CD4-positive, alpha-beta T cell treated with Interleukin-6 at 100 ng/mL for 8 hours (primary cell): ENCODE measurements around the gene IGF2.
"Not testable (repeated sequence)": the region's sequence is repeated elsewhere in the genome, so short reads cannot be mapped to it uniquely, and the experiment has no call there.

Experiments used
- DNase-seq: peaks from one replicate; pipeline ENCODE4 v3.0.0-alpha.2; 2020; ENCODE audit warnings: mixed read lengths, low spot score

The IGF2 gene

GRCh38 chr11:2139123-2139521 is at the start of gene IGF2:
Gene IGF2, minus strand, starts transcription at chr11:2139389. Its CDS starts 3,866 bp downstream, at chr11:2135523.
- no peak for DNase-seq

GRCh38 chr11:2188745-2189144 is 49.6 kb upstream of the IGF2 start:
- no peak for DNase-seq

GRCh38 chr11:2187280-2187707 is 48.1 kb upstream of the IGF2 start:
- DNase-seq, result no peak

GRCh38 chr11:2186669-2187279 is 47.6 kb upstream of the IGF2 start:
- DNase-seq, result peak; percentile 27

GRCh38 chr11:2185324-2186085 is 46.3 kb upstream of the IGF2 start:
- DNase-seq, result no peak

GRCh38 chr11:2182692-2183474 is 43.7 kb upstream of the IGF2 start:
- no peak for DNase-seq

- no peak for DNase-seq
Observed at GRCh38 chr11:2182075-2182474, 42.9 kb upstream of the IGF2 start.

- no peak for DNase-seq
Observed at GRCh38 chr11:2180789-2181370, 41.7 kb upstream of the IGF2 start.

- DNase-seq, result no peak
Observed at GRCh38 chr11:2180347-2180746, 41.2 kb upstream of the IGF2 start.

GRCh38 chr11:2179516-2179915 is 40.3 kb upstream of the IGF2 start:
- DNase-seq, result no peak

GRCh38 chr11:2178906-2179494 is 39.8 kb upstream of the IGF2 start:
- DNase-seq, result no peak

GRCh38 chr11:2178055-2178773 is 39.0 kb upstream of the IGF2 start:
- not testable (repeated sequence) for DNase-seq

GRCh38 chr11:2177076-2177475 is 37.9 kb upstream of the IGF2 start:
- no peak for DNase-seq

- no peak for DNase-seq
Observed at GRCh38 chr11:2176389-2176900, 37.3 kb upstream of the IGF2 start.

GRCh38 chr11:2175659-2176058 is 36.5 kb upstream of the IGF2 start:
- no peak for DNase-seq

- no peak for DNase-seq
Observed at GRCh38 chr11:2174361-2174760, 35.2 kb upstream of the IGF2 start.

- no peak for DNase-seq
Observed at GRCh38 chr11:2173761-2174160, 34.6 kb upstream of the IGF2 start.

GRCh38 chr11:2173150-2173693 is 34.0 kb upstream of the IGF2 start:
- no peak for DNase-seq

GRCh38 chr11:2172676-2173075 is 33.5 kb upstream of the IGF2 start:
- DNase-seq, result no peak

- DNase-seq, result no peak
Observed at GRCh38 chr11:2171591-2172003, 32.4 kb upstream of the IGF2 start, which contains the start of gene TH. Gene TH, minus strand, starts transcription at chr11:2171815. Its CDS starts 29 bp downstream, at chr11:2171786.
